ENCODE results near the gene BTRC.

DNA sequence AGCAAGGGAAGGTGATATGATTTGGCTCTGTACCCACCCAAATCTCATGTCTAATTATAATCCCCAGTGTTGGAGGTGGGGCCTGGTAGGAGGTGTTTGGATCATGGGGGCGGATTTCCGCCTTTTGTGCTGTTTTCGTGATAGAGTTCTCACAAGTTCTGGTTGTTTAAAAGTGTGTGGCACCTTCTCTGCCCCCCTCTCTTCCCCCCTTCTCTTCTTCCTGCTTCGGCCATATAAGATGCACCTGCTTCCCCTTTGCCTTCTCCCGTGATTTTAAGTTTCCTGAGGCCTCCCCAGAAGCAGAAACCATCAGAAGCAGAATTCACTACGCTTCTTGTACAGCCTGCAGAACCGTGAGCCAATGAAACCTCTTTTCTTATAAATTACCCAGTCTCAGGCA lies 21.1 kb downstream of the BTRC start:
- TF ChIP-seq, protein P1, sequence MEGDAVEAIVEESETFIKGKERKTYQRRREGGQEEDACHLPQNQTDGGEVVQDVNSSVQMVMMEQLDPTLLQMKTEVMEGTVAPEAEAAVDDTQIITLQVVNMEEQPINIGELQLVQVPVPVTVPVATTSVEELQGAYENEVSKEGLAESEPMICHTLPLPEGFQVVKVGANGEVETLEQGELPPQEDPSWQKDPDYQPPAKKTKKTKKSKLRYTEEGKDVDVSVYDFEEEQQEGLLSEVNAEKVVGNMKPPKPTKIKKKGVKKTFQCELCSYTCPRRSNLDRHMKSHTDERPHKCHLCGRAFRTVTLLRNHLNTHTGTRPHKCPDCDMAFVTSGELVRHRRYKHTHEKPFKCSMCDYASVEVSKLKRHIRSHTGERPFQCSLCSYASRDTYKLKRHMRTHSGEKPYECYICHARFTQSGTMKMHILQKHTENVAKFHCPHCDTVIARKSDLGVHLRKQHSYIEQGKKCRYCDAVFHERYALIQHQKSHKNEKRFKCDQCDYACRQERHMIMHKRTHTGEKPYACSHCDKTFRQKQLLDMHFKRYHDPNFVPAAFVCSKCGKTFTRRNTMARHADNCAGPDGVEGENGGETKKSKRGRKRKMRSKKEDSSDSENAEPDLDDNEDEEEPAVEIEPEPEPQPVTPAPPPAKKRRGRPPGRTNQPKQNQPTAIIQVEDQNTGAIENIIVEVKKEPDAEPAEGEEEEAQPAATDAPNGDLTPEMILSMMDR (IDR thresholded peaks at IDR 0.05), result no peak
- no peak for TF ChIP-seq POLR2A (IDR thresholded peaks at IDR 0.05)
